ENCODE measurements around the gene BCKDHA. TPM values are rescaled to one million over a fixed set of nuclear protein-coding genes. Genes with fewer than 3 reads are reported as not detected.

Gene BCKDHA
- total and polyA plus RNA-seq, 9 of the 15 experiments (the other 6 are each of a cell fraction or from before 2014, with no cell fraction given): 4.5 to 52.5 (median 14.1) TPM

- TF ChIP-seq CHD7 (IDR thresholded peaks at IDR 0.05; ENCODE audit: low read depth, low read length) (no peak), TEAD2 (tag; IDR thresholded peaks at IDR 0.05) (0 out of 2 replicates have a peak, but pooled peaks have one; percentile 75), ZNF586 (CRISPR knock-in tag; conservative IDR thresholded peaks at IDR 0.05) (no peak), HIVEP1 (CRISPR knock-in tag; IDR thresholded peaks at IDR 0.05) (no peak), TCF7L2 (IDR thresholded peaks at IDR 0.05; ENCODE audit: low read depth, low read length) (no peak), SP2 (IDR thresholded peaks at IDR 0.05; ENCODE audit: extremely low read depth, low read depth, low read length, poor library complexity, severe bottlenecking) (no peak), ZBTB11 (CRISPR knock-in tag; IDR thresholded peaks at IDR 0.05) (no peak; a peak in 1 of 6 replicates), NCOA6 (IDR thresholded peaks at IDR 0.05) (no peak), FOXP4 (CRISPR knock-in tag; IDR thresholded peaks at IDR 0.05; ENCODE audit: borderline replicate concordance) (no peak), ATF7 (IDR thresholded peaks at IDR 0.05) (peak; percentile 77), KDM1A (IDR thresholded peaks at IDR 0.05) (peak; percentile 80 to 83)
Measured at GRCh38 chr19:41367848-41368301, 29.7 kb upstream of the BCKDHA start (continued).

Measured in K562 (cell line).